Measurements from ENCODE around the gene CACNA1E.
"Not testable (repeated sequence)": the region's sequence is repeated elsewhere in the genome, so short reads cannot be mapped to it uniquely, and the experiment has no call there.

CACNA1E gene

DNA sequence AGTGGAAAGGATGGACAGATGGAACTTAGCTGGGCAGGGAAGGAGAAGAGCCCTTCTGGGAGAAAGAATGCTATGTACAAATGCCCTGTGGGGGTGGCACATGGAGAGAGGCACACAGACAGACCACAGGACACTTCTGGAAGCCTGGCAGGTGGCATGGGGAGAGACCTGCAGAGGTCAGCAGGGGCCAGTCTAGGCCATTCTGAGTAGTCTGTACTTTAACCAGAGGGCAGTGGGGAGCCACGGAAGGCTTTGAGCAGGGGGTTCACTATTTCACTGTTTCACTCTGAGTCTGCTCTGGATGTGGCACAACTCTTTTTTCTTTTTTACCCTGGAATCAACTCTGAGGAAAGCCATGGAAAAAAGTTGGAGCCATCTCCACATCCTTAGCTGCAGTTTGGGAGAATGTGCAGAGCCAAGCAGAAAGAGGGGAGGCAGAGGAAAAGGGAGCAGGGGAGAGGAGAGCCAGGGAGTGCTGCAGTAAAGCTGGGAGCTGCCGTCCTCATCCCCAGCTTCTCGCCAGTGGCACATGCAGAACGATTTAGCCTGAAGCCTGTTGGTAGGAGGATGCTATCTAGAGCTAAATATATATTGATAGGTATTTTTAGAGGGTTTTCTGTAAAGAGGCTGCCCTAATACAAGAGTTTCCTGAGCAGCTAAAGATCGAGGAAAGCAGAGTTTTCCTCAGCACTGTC, 34.0 kb downstream of the CACNA1E start:
- DNase-seq: no peak

DNA sequence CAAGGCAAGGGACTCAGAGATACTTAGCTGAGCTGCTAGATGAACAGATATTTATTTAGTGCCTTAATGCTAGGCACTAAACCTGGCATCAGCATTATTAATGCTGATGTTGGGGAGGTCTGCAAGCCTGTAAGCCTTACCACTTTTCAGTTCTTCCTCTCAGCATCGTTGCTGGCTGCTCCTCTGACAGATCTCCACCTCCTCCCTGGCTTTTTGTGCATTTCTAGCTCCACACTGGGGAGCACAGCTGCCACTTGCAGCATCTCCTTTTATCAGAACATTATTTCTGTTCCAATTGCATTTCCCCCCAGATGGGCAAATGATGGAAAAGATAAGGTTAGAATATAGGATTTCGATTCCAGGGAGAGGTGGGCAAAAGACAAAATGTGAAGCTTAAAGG, 34.8 kb downstream of the CACNA1E start:
- DNase-seq: no peak

- DNase-seq: no peak
These were observed 39.5 kb downstream of the CACNA1E start for GRCh38 chr1:181522864-181523263.

- no peak for DNase-seq
These were observed 41.9 kb downstream of the CACNA1E start for GRCh38 chr1:181525104-181525721.

GRCh38 chr1:181528241-181528640, 44.9 kb downstream of the CACNA1E start:
- not testable (repeated sequence) for DNase-seq

DNA sequence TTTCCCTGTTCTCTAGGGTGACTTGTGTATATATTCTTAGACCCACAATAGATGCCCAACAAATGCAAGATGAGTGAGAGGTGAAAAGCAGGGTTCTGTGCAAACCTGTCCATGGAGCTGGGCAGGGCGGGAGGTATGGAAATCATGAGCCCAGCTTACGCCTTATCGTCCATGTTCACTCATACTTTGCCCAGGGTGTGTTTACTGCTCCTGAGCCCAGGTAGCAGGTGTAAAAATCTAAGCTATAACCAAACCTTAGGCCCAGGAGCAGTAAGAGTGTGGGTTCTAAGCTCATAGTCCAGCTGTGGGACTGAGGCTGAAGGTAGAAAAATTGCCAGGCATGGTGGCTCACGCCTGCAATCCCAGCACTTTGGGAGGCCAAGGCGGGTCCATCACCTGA, 48.1 kb downstream of the CACNA1E start:
- DNase-seq: no peak

GRCh38 chr1:181531951-181532600, 48.8 kb downstream of the CACNA1E start:
- DNase-seq: no peak

DNA sequence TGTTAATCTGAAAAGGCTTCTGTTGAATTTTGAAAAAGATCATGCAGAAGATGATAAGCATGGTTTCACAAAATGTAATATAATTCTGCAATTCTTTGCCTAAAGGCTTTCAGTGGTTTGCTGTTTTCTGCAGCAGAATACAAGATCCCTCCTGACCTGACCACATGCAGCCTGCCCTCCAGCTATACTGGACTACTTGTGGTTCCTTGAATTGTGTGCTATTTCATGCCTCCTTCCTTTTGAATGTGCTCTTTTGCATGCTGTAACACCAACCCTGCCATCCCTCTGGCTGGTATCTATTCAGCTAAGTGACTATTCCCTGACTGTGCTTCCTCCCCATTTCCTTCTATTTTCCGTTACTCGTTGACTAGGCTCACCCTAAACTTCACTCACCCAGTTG, 55.5 kb downstream of the CACNA1E start:
- DNase-seq: no peak

GRCh38 chr1:181541458-181541857, 58.1 kb downstream of the CACNA1E start:
- DNase-seq: no peak

DNA sequence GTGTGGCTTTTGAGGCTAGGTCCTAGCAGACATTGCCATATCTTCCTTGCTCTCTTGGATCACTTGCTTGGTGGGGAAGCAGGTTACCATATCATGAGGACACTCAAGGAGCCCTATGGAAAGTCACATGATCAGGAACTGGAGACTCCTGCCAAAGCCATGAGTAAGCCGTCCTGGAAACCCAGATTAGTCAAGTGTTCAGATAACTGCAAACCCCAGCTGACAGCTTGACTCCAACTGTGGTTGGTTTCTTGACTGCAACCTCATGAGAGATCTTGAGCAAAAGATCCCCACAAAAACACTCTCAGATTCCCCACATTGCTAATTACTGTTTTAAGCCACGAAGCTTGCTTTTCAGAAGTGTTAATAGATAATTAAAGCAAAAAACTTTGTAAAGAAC, 58.6 kb downstream of the CACNA1E start:
- DNase-seq: no peak

DNA sequence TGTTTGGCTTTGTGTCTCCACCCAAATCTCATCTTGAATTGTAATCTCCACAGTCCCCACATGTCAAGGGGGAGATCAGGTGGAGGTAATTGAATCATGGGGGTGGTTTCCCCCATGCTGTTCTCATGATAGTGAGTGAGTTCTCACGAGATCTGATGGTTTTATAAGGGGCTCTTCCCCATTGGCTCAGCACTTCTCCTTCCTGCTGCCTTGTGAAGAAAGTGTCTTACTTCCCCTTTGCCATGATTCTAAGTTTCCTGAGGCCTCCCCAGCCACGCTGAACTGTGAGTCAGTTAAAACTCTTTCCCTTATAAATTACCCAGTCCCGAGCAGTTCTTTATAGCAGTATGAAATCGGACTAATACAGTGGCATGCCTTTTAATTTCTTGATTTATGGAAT, 59.1 kb downstream of the CACNA1E start:
- not testable (repeated sequence) for DNase-seq

GRCh38 chr1:181545395-181545794, 62.1 kb downstream of the CACNA1E start:
- no peak for DNase-seq

GRCh38 chr1:181548497-181548896, 65.2 kb downstream of the CACNA1E start:
- no peak for DNase-seq

- no peak for DNase-seq
These were observed 67.9 kb downstream of the CACNA1E start for GRCh38 chr1:181551249-181551648.

GRCh38 chr1:181551754-181552153, 68.4 kb downstream of the CACNA1E start:
- DNase-seq: no peak

GRCh38 chr1:181554465-181554864, 71.1 kb downstream of the CACNA1E start:
- no peak for DNase-seq

DNA sequence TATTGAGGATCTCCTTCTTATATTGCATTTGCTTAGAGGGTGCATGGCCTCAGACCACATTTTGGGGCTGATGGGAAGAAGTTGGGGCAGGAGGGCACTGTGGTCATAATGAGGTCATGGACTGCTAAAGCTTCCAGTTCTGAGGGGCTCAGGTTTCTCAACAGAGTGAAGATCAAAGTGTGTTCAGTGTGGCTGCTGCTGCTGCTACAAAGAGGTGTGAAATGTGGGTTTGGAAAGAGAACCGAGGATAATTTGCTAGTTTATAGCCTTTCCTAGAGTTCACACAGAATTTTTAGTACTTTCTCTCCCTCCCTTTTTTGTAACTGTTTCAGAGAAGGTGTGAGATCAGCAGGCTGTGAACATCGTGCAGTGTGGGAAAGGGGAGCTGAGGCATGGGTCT, 73.3 kb downstream of the CACNA1E start:
- no peak for DNase-seq

DNA sequence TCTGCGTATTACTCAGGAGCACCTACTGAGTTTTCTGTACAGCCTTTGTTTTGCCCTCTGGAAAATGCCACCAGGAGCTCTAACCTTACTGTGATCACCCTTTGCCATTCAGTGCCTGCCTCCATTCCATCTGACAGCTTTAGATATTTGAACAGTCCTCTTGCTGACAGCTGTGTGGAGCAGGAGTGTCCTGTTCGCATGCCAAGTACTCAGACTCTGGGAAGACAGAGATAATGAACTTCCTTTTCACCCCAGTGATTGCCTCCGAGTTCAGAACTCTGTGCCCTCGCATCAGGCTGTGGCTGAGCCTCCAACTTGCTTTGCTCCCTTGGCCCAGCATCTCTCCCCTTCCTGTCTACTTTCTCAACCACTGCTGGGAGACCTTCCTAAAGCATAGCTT, 74.0 kb downstream of the CACNA1E start:
- no peak for DNase-seq

- DNase-seq: no peak
These were observed 75.1 kb downstream of the CACNA1E start for GRCh38 chr1:181558416-181558815.

GRCh38 chr1:181559142-181559541, 75.8 kb downstream of the CACNA1E start:
- DNase-seq: no peak

GRCh38 chr1:181562395-181562794, 79.1 kb downstream of the CACNA1E start:
- DNase-seq: no peak

- DNase-seq: no peak
These were observed 85.4 kb downstream of the CACNA1E start for GRCh38 chr1:181568736-181569135.

DNA sequence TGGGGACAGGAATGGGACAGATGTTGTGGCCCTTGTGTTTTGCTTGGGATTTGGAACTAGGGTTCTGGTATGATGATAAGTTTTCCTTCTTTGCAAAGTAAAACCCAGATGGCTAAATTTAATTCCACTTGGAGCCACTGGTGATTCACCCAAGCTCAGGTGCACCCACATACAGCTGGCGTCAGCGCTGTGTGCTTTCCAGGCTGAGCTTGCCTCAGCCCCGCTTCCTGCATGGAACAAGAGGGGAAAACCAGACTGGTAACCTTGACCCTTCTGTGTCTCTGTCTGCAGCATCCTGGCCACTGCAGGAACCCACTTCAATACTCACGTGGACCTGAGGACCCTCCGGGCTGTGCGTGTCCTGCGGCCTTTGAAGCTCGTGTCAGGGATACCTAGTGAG, 94.2 kb downstream of the CACNA1E start:
- no peak for DNase-seq

GRCh38 chr1:181583598-181583997, 100.3 kb downstream of the CACNA1E start:
- no peak for DNase-seq
